Inflammatory macrophage treated with lipopolysaccharide for 1 hour (primary cell): Measurements from ENCODE around the gene BEND7.
"Not testable (repeated sequence)": the region's sequence is repeated elsewhere in the genome, so short reads cannot be mapped to it uniquely, and the experiment has no call there.

Experiments used
- DNase-seq, 2 donors: peaks; one replicate each; pipeline ENCODE4 v3.0.0-alpha.2; 2020 to 2022

The BEND7 gene

GRCh38 chr10:13417459-13418126 lies 111.2 kb downstream of the BEND7 start:
- no peak for DNase-seq

GRCh38 chr10:13416760-13417159 lies 112.1 kb downstream of the BEND7 start:
- DNase-seq = no peak

- no peak for DNase-seq
Observed at GRCh38 chr10:13414855-13415254, 114.0 kb downstream of the BEND7 start.

- no peak for DNase-seq
Observed at GRCh38 chr10:13414137-13414536, 114.7 kb downstream of the BEND7 start.

- DNase-seq = no peak
Observed at GRCh38 chr10:13412894-13413293, 115.9 kb downstream of the BEND7 start.

GRCh38 chr10:13404791-13405190 lies 124.0 kb downstream of the BEND7 start:
- DNase-seq = no peak

GRCh38 chr10:13404305-13404759 lies 124.5 kb downstream of the BEND7 start:
- no peak for DNase-seq

- DNase-seq = not testable (repeated sequence)
Observed at GRCh38 chr10:13403426-13403825, 125.4 kb downstream of the BEND7 start.

GRCh38 chr10:13402021-13402420 lies 126.8 kb downstream of the BEND7 start:
- DNase-seq = no peak

- DNase-seq = no peak
Observed at GRCh38 chr10:13401142-13401541, 127.7 kb downstream of the BEND7 start.

- no peak for DNase-seq
Observed at GRCh38 chr10:13400196-13400965, 128.4 kb downstream of the BEND7 start.

GRCh38 chr10:13399752-13400151 lies 129.1 kb downstream of the BEND7 start:
- DNase-seq = no peak

- DNase-seq = no peak
Observed at GRCh38 chr10:13399236-13399635, 129.6 kb downstream of the BEND7 start.

GRCh38 chr10:13397052-13397451 lies 131.8 kb downstream of the BEND7 start:
- DNase-seq = no peak

GRCh38 chr10:13396369-13396768 lies 132.4 kb downstream of the BEND7 start:
- DNase-seq = no peak

- no peak for DNase-seq
Observed at GRCh38 chr10:13395540-13395939, 133.3 kb downstream of the BEND7 start.

GRCh38 chr10:13393640-13394039 lies 135.2 kb downstream of the BEND7 start:
- DNase-seq = no peak

- DNase-seq = no peak
Observed at GRCh38 chr10:13392701-13393100, 136.1 kb downstream of the BEND7 start.
